CD4-positive, alpha-beta T cell (primary cell): Measurements from ENCODE around the gene MIEN1. TPM values are rescaled to one million over a fixed set of nuclear protein-coding genes. Genes with fewer than 3 reads are reported as not detected.

Source experiments
- ATAC-seq: fragments of 200-7000 bp; cut with Tn5 transposase; one replicate; pipeline ENCODE4 v1.10.0; 2022; ENCODE audit warnings: mild to moderate bottlenecking; ENCODE audit not compliant: poor library complexity
- CTCF ChIA-PET: fragments of 350-600 bp; sonication (Branson Sonifier 250); formaldehyde crosslinking; loops from one replicate; lab custom pipeline; 2021; ENCODE audit warnings: antibody characterized with exemption, inconsistent platforms; lab: Charles Lee
- POLR2A ChIA-PET: fragments of 350-600 bp; sonication (Branson Sonifier 250); formaldehyde crosslinking; loops from one replicate; lab custom pipeline; 2021; ENCODE audit warnings: antibody characterized with exemption, inconsistent platforms; lab: Charles Lee
- DNase-seq, 14 experiments: peaks; one replicate each; pipeline ENCODE4 v3.0.0-alpha.2; 2013 to 2020; ENCODE audit warnings: mixed read lengths in 2 of 14
- H3K27ac ChIP-seq, 2 donors: one replicate each; pipeline versions ENCODE4 v1.5.1 to v1.7.0; 2013; ENCODE audit warnings: low read length in 2 of 2, low read depth in 1 of 2, mild to moderate bottlenecking in 1 of 2
- H3K27me3 ChIP-seq, 2 experiments: 1 replicate in 1 of 2; 2 replicates in 1 of 2; pipeline versions ENCODE4 v1.6.1 to v1.7.0; 2013; ENCODE audit warnings: low read length in 2 of 2, control low read depth in 1 of 2, mild to moderate bottlenecking in 1 of 2, moderate library complexity in 1 of 2; ENCODE audit not compliant: insufficient read depth in 2 of 2, control insufficient read depth in 1 of 2
- H3K36me3 ChIP-seq: one replicate; pipeline ENCODE4 v1.6.1; 2013; ENCODE audit warnings: low read length, control low read depth; ENCODE audit not compliant: insufficient read depth
- H3K4me1 ChIP-seq: one replicate; pipeline ENCODE4 v1.6.1; 2013; ENCODE audit warnings: low read length, control low read depth; ENCODE audit not compliant: insufficient read depth
- H3K4me3 ChIP-seq: one replicate; pipeline ENCODE4 v1.5.1; 2013; ENCODE audit warnings: mild to moderate bottlenecking, low read length, moderate library complexity
- H3K9me3 ChIP-seq, 2 experiments: 1 replicate in 1 of 2; 2 replicates in 1 of 2; pipeline versions ENCODE4 v1.6.1 to v1.7.0; 2013; ENCODE audit warnings: low read length in 2 of 2, mild to moderate bottlenecking in 2 of 2, control low read depth in 1 of 2, moderate library complexity in 1 of 2; ENCODE audit not compliant: control insufficient read depth in 1 of 2, insufficient read depth in 1 of 2
- H3K27ac Mint-ChIP-seq: one replicate; pipeline ENCODE4 v1.8.0; 2020; ENCODE audit warnings: mixed read lengths
- H3K27me3 Mint-ChIP-seq: one replicate; pipeline ENCODE4 v1.8.0; 2021; ENCODE audit warnings: mixed read lengths
- H3K36me3 Mint-ChIP-seq: one replicate; pipeline ENCODE4 v1.8.0; 2021; ENCODE audit warnings: low read depth, mixed read lengths
- H3K4me1 Mint-ChIP-seq: one replicate; pipeline ENCODE4 v1.8.0; 2021; ENCODE audit warnings: low read depth, mixed read lengths
- H3K4me3 Mint-ChIP-seq: one replicate; pipeline ENCODE4 v1.8.0; 2020; ENCODE audit warnings: mild to moderate bottlenecking, mixed read lengths
- H3K9me3 Mint-ChIP-seq: one replicate; pipeline ENCODE4 v1.8.0; 2020; ENCODE audit warnings: mixed read lengths
- CTCF ChIP-seq: fragments of 200-600 bp; IDR thresholded peaks from one replicate; pipeline ENCODE4 v1.8.0; 2022; ENCODE audit warnings: antibody characterized with exemption, mild to moderate bottlenecking
- intact Hi-C, 2 experiments: fragments of 100-400 bp; cut with DNase I in 1 of 2; cut with micrococcal nuclease in 1 of 2; formaldehyde crosslinking; loops; one replicate each; pipeline versions ENCODE4 v1.15.1 to v1.9.0; 2023 to 2025; cut with DNase I, micrococcal nuclease
- total RNA-seq, 174 experiments: library from RNA in 2 of 174; stranded (reverse) in 2 of 174; gene quantifications; one replicate each; pipeline ENCODE4 v1.2.3 and lab custom pipeline; 2021 to 2026

MIEN1 gene
- total RNA-seq, 2 experiments from 2014 or later = 31.5 to 32.3 TPM

- ATAC-seq (no peak), DNase-seq (no peak)
- Histone ChIP-seq H3K27me3 (no peaks in the 10 kb centered on the region), H3K36me3 (peaks cover 16% of the 10 kb centered on the region), H3K9me3 (no peaks in the 10 kb centered on the region), H3K4me3 (no peak overlapping the region), H3K27ac (no peak overlapping the region), H3K4me1 (no peaks in the 10 kb centered on the region)
- ChIA-PET POLR2A (no interaction called here), CTCF (no interaction called here)
- no peak overlapping the region for H3K4me3 Mint-ChIP-seq
- intact Hi-C loops = no loop called here
- no peaks in the 10 kb centered on the region for H3K27me3 Mint-ChIP-seq
- peaks cover under 1% of the 10 kb centered on the region for H3K4me1 Mint-ChIP-seq
- no peak for TF ChIP-seq CTCF
- H3K36me3 Mint-ChIP-seq = peaks cover 17% of the 10 kb centered on the region
- no peaks in the 10 kb centered on the region for H3K9me3 Mint-ChIP-seq
- no peak overlapping the region for H3K27ac Mint-ChIP-seq
Measured at GRCh38 chr17:39722965-39723848, 7.1 kb downstream of the MIEN1 start.

- Mint-ChIP-seq H3K27ac (no peak overlapping the region), H3K4me1 (no peaks in the 10 kb centered on the region), H3K27me3 (no peaks in the 10 kb centered on the region), H3K36me3 (peaks cover 13% of the 10 kb centered on the region), H3K9me3 (no peaks in the 10 kb centered on the region), H3K4me3 (no peak overlapping the region)
- Histone ChIP-seq H3K27ac (no peak overlapping the region), H3K4me1 (no peaks in the 10 kb centered on the region), H3K36me3 (peaks cover 5% of the 10 kb centered on the region), H3K4me3 (no peak overlapping the region), H3K9me3 (no peaks in the 10 kb centered on the region), H3K27me3 (no peaks in the 10 kb centered on the region)
- CTCF ChIA-PET = no interaction called here
- ATAC-seq (no peak), DNase-seq (no peak)
- TF ChIP-seq CTCF = no peak
- intact Hi-C loops = no loop called here
- POLR2A ChIA-PET = no interaction called here
Measured at GRCh38 chr17:39722104-39722503, 8.2 kb downstream of the MIEN1 start.

DNA sequence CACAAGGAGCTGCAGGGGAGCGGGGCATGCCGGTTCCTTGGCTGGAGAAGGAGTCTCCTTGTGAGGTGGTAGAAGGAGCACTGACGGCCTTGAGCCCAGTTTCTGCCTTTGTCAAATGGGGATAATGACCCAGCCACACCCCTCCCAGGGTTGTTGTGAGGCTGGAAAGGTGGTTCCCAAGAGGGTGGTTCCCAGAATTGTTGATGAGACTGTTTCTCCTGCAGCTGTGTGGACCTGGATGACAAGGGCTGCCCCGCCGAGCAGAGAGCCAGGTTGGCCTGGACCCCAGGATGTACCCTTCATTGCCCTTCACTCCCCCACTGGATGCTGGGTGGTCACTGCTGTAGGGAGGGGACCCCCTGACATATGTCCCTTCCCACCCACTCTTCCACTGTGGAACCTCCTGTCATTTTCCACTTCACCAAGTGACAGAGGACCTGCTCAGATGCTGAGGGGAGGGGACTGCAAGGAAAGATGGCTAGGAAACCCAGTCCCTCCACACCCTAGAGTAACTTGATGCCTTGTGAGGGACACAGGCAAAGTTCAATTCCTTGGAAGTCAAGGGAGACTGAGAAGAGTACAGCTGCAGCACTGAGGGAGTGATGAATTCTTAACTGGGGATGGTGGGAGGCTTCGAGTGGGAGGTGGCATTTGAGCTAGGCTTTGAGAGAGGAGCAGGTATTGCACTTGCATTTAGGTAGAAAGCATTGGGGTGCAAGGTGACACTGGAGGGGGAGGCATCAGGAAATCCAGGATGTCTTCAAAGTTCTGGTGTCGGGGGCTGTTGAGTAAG lies 10.6 kb downstream of the MIEN1 start:
- H3K27me3 ChIP-seq = no peaks in the 10 kb centered on the region
- H3K9me3 Mint-ChIP-seq = no peaks in the 10 kb centered on the region
- no peak overlapping the region for H3K4me3 Mint-ChIP-seq
- DNase-seq (peak in 1 of 14 experiments; percentile 2), ATAC-seq (no peak)
- no peaks in the 10 kb centered on the region for H3K27me3 Mint-ChIP-seq
- no peak for TF ChIP-seq CTCF
- no peaks in the 10 kb centered on the region for H3K36me3 ChIP-seq
- H3K9me3 ChIP-seq = no peaks in the 10 kb centered on the region
- no peaks in the 10 kb centered on the region for H3K4me1 ChIP-seq
- no peaks in the 10 kb centered on the region for H3K4me1 Mint-ChIP-seq
- H3K36me3 Mint-ChIP-seq = no peaks in the 10 kb centered on the region
- ChIA-PET POLR2A (no interaction called here), CTCF (no interaction called here)
- H3K4me3 ChIP-seq = no peak overlapping the region
- intact Hi-C loops = no loop called here
- no peak overlapping the region for H3K27ac ChIP-seq
- H3K27ac Mint-ChIP-seq = no peak overlapping the region
